Tibial nerve (tissue), 4 donors: ENCODE results near the gene FBXO46. TPM values are rescaled to one million over a fixed set of nuclear protein-coding genes. Genes with fewer than 3 reads are reported as not detected.

Experiments
- small RNA-seq: library from RNA; depleted of rRNA; stranded (forward); fragments of <200 nt; gene quantifications from one replicate; pipeline ENCODE3, GENCODE V24; 2016
- total RNA-seq, 4 donors: library from RNA; depleted of rRNA; stranded (reverse); fragments of >200 nt; gene quantifications; one replicate each; pipeline ENCODE4 v1.1.0, GENCODE V29; 2016

FBXO46 gene
- total RNA-seq, 4 donors from 2014 or later, result 9.8 to 15.9 (median 13.7) TPM

Small RNAs within 50 kb of the gene (small RNA-seq; reads per million reads assigned to genes)
- 0.38 reads per million for gene MIR642A

Other genes starting within 250 kb of the FBXO46 start
- 1 to 10 TPM; 1.5 to 5.9 (median 3.5) TPM for gene RTN2, start 233.8 kb downstream of the FBXO46 start, total RNA-seq
- 1 to 10 TPM in 1 of 4 donors, under 1 TPM in 2, not detected in 1; 0.39 to 5.0 (median 0.60) TPM for gene PPM1N, start 232.5 kb downstream of the FBXO46 start, total RNA-seq
- 10 to 100 TPM; 39.1 to 74.4 (median 59.2) TPM for gene VASP, start 223.4 kb downstream of the FBXO46 start, total RNA-seq
- 1 to 10 TPM; 4.8 to 6.7 (median 5.7) TPM for gene OPA3, start 146.1 kb downstream of the FBXO46 start, total RNA-seq
- 10 to 100 TPM; 12.6 to 15.6 (median 13.8) TPM for gene GPR4, start 128.7 kb downstream of the FBXO46 start, total RNA-seq
- 10 to 100 TPM; 21.0 to 57.1 (median 25.0) TPM for gene EML2, start 91.5 kb downstream of the FBXO46 start, total RNA-seq
- gene GIPR, start 62.7 kb downstream of the FBXO46 start, total RNA-seq, result 1 to 10 TPM in 1 of 4 donors, under 1 TPM in 1, not detected in 2; 0.98 to 2.4 TPM
- 100 to 1,000 TPM; 125 to 151 (median 137) TPM for gene SNRPD2, start 38.9 kb downstream of the FBXO46 start, total RNA-seq
- 10 to 100 TPM in 2 of 4 donors, 1 to 10 TPM in 2; 5.9 to 13.2 (median 10.5) TPM for gene QPCTL, start 38.2 kb downstream of the FBXO46 start, total RNA-seq
- not detected for gene MEIOSIN, start 2.5 kb upstream of the FBXO46 start, total RNA-seq
- 10 to 100 TPM; 21.0 to 31.0 (median 22.9) TPM for gene SIX5, start 38.4 kb upstream of the FBXO46 start, total RNA-seq
- gene DMPK, start 51.6 kb upstream of the FBXO46 start, total RNA-seq, result 10 to 100 TPM; 59.0 to 87.9 (median 77.4) TPM
- gene DMWD, start 61.9 kb upstream of the FBXO46 start, total RNA-seq, result 10 to 100 TPM; 28.4 to 75.0 (median 53.8) TPM
- under 1 TPM in 1 of 4 donors, not detected in 3; 0.30 TPM for gene RSPH6A, start 84.4 kb upstream of the FBXO46 start, total RNA-seq
- 10 to 100 TPM; 31.0 to 89.0 (median 57.4) TPM for gene SYMPK, start 132.3 kb upstream of the FBXO46 start, total RNA-seq
- gene FOXA3, start 133.4 kb upstream of the FBXO46 start, total RNA-seq, result not detected
- gene IRF2BP1, start 155.2 kb upstream of the FBXO46 start, total RNA-seq, result 10 to 100 TPM; 16.4 to 33.3 (median 27.2) TPM
- gene MYPOP, start 171.7 kb upstream of the FBXO46 start, total RNA-seq, result 1 to 10 TPM; 3.6 to 9.0 (median 5.5) TPM
- not detected for gene NANOS2, start 183.9 kb upstream of the FBXO46 start, total RNA-seq
- 1 to 10 TPM; 1.5 to 6.9 (median 1.7) TPM for gene NOVA2, start 243.0 kb upstream of the FBXO46 start, total RNA-seq